ENCODE results near the gene PROSER3.

PROSER3 gene

GRCh38 chr19:35757749-35758608 is at the start of gene PROSER3:
Gene PROSER3, plus strand, starts transcription at chr19:35758176. Its CDS starts 40 bp downstream, at chr19:35758216.
- DNase-seq, result peak; percentile 98

GRCh38 chr19:35708391-35708790 is 49.6 kb upstream of the PROSER3 start:
- DNase-seq, result no peak

GRCh38 chr19:35710784-35711723 is 46.9 kb upstream of the PROSER3 start:
- no peak for DNase-seq

GRCh38 chr19:35712567-35713505 is 45.1 kb upstream of the PROSER3 start:
- no peak for DNase-seq

GRCh38 chr19:35713506-35713850 is 44.5 kb upstream of the PROSER3 start:
- no peak for DNase-seq

GRCh38 chr19:35713904-35714495 is 44.0 kb upstream of the PROSER3 start:
- DNase-seq, result no peak

- DNase-seq, result no peak
These were observed 43.2 kb upstream of the PROSER3 start for GRCh38 chr19:35714601-35715354.

- DNase-seq, result no peak
These were observed 42.6 kb upstream of the PROSER3 start for GRCh38 chr19:35715355-35715809.

- no peak for DNase-seq
These were observed 41.8 kb upstream of the PROSER3 start for GRCh38 chr19:35715981-35716800.

GRCh38 chr19:35716801-35717664 is 40.9 kb upstream of the PROSER3 start:
- DNase-seq, result peak; percentile 96

GRCh38 chr19:35717665-35718344 is 40.2 kb upstream of the PROSER3 start, which contains the start of gene KMT2B:
Gene KMT2B, plus strand, starts transcription at chr19:35718003. Its CDS starts 16 bp downstream, at chr19:35718019.
- DNase-seq, result no peak

- DNase-seq, result peak; percentile 44
These were observed 39.5 kb upstream of the PROSER3 start for GRCh38 chr19:35718345-35719041.

GRCh38 chr19:35719402-35720162 is 38.4 kb upstream of the PROSER3 start:
- DNase-seq, result no peak

GRCh38 chr19:35720163-35720524 is 37.8 kb upstream of the PROSER3 start:
- no peak for DNase-seq

GRCh38 chr19:35720648-35721047 is 37.3 kb upstream of the PROSER3 start:
- DNase-seq, result no peak

GRCh38 chr19:35721374-35721773 is 36.6 kb upstream of the PROSER3 start:
- no peak for DNase-seq

- DNase-seq, result no peak
These were observed 35.5 kb upstream of the PROSER3 start for GRCh38 chr19:35722461-35722860.
